IMR-90 (cell line): ENCODE data around the gene ZSCAN30. TPM values are rescaled to one million over a fixed set of nuclear protein-coding genes. Genes with fewer than 3 reads are reported as not detected.

ENCODE experiments used
- ATAC-seq: fragments of 200-7000 bp; cut with Tn5 transposase; 2 replicates; pipeline ENCODE4 v1.9.1; 2020; ENCODE audit warnings: low read depth, mild to moderate bottlenecking, moderate library complexity
- BruUV-seq: library from RNA; stranded (reverse); fragments of 400-500 nt; replicated peaks from 2 replicates; lab custom pipeline; 2021; lab: Mats Ljungman, UMichigan
- CTCF ChIA-PET: fragments of 300-600 bp; formaldehyde crosslinking; extraction: SDS; loops from one replicate; lab custom pipeline; 2021; ENCODE audit warnings: antibody characterized with exemption; lab: Yijun Ruan, JAX
- POLR2A ChIA-PET: fragments of 300-600 bp; sonication (Branson Sonifier 250); formaldehyde crosslinking; loops from one replicate; lab custom pipeline; 2022; ENCODE audit warnings: antibody characterized with exemption; ENCODE audit not compliant: unreplicated experiment; lab: Charles Lee
- DNase-seq: peaks from one replicate; pipeline ENCODE4 v3.0.0; 2013
- H2AFZ ChIP-seq: replicated peaks from 2 replicates; pipeline ENCODE3; 2013; ENCODE audit warnings: low read length, mild to moderate bottlenecking; ENCODE audit not compliant: poor library complexity
- H2AK5ac ChIP-seq: 2 replicates; pipeline ENCODE4 v1.6.1; 2013; ENCODE audit warnings: low read depth, low read length, inconsistent platforms
- H2AK9ac ChIP-seq: replicated peaks from 2 replicates; pipeline ENCODE3; 2013; ENCODE audit warnings: mild to moderate bottlenecking, low read depth, low read length, moderate library complexity; ENCODE audit not compliant: poor library complexity
- H2BK120ac ChIP-seq: 2 replicates; pipeline ENCODE4 v1.6.1; 2013; ENCODE audit warnings: low read depth, low read length, inconsistent platforms
- H2BK15ac ChIP-seq: 3 replicates; pipeline ENCODE4 v1.6.1; 2013; ENCODE audit warnings: low read depth, low read length, inconsistent platforms
- H2BK20ac ChIP-seq: 2 replicates; pipeline ENCODE4 v1.6.1; 2013; ENCODE audit warnings: low read depth, mild to moderate bottlenecking, inconsistent platforms, low read length, moderate library complexity
- H2BK5ac ChIP-seq: 2 replicates; pipeline ENCODE4 v1.6.1; 2013; ENCODE audit warnings: mild to moderate bottlenecking, low read depth, low read length, inconsistent platforms; ENCODE audit not compliant: poor library complexity, severe bottlenecking
- H3K14ac ChIP-seq: replicated peaks from 2 replicates; pipeline ENCODE4 v1.6.1; 2013; ENCODE audit warnings: low read depth, low read length, inconsistent platforms
- H3K18ac ChIP-seq: 2 replicates; pipeline ENCODE4 v1.6.1; 2013; ENCODE audit warnings: low read depth, low read length, control low read depth
- H3K23ac ChIP-seq: 2 replicates; pipeline ENCODE4 v1.6.1; 2013; ENCODE audit warnings: low read depth, low read length, inconsistent platforms
- H3K27ac ChIP-seq: 2 replicates; pipeline ENCODE4 v1.5.1; 2013; ENCODE audit warnings: mild to moderate bottlenecking, control low read depth, low read length; ENCODE audit not compliant: insufficient read depth
- H3K27me3 ChIP-seq: 2 replicates; pipeline ENCODE4 v1.6.1; 2013; ENCODE audit warnings: low read length; ENCODE audit not compliant: control insufficient read depth, insufficient read depth
- H3K36me3 ChIP-seq: 2 replicates; pipeline ENCODE4 v1.6.1; 2013; ENCODE audit warnings: low read length, mixed read lengths; ENCODE audit not compliant: control insufficient read depth, insufficient read depth
- H3K4ac ChIP-seq: 2 replicates; pipeline ENCODE4 v1.6.1; 2013; ENCODE audit warnings: low read depth, low read length, inconsistent platforms
- H3K4me1 ChIP-seq: 2 replicates; pipeline ENCODE4 v1.6.1; 2013; ENCODE audit warnings: low read length, mixed read lengths; ENCODE audit not compliant: control insufficient read depth, insufficient read depth
- H3K4me2 ChIP-seq: 2 replicates; pipeline ENCODE4 v1.6.1; 2013; ENCODE audit warnings: low read depth, mild to moderate bottlenecking, control low read depth, low read length, moderate library complexity
- H3K4me3 ChIP-seq: 2 replicates; pipeline ENCODE4 v1.5.1; 2013; ENCODE audit warnings: low read depth, mild to moderate bottlenecking, control low read depth, low read length, moderate library complexity; ENCODE audit not compliant: insufficient read depth
- H3K56ac ChIP-seq: 2 replicates; pipeline ENCODE4 v1.6.1; 2013; ENCODE audit warnings: low read length, inconsistent platforms; ENCODE audit not compliant: insufficient read depth; ENCODE audit errors: extremely low read depth
- H3K79me1 ChIP-seq, 2 experiments: 2 replicates each; pipeline ENCODE4 v1.6.1; 2013; ENCODE audit warnings: low read length in 2 of 2, inconsistent platforms in 1 of 2, low read depth in 1 of 2
- H3K9ac ChIP-seq: 2 replicates; pipeline ENCODE4 v1.6.1; 2013; ENCODE audit warnings: low read depth, low read length, control low read depth
- H3K9me1 ChIP-seq: 2 replicates; pipeline ENCODE4 v1.6.1; 2013; ENCODE audit warnings: low read length, inconsistent platforms; ENCODE audit not compliant: insufficient read depth
- H3K9me3 ChIP-seq: 2 replicates; pipeline ENCODE4 v1.6.1; 2013; ENCODE audit warnings: low read length; ENCODE audit not compliant: control insufficient read depth, insufficient read depth
- H4K20me1 ChIP-seq: 2 replicates; pipeline ENCODE4 v1.6.1; 2013; ENCODE audit warnings: low read length, inconsistent platforms; ENCODE audit not compliant: insufficient read depth
- H4K5ac ChIP-seq: 2 replicates; pipeline ENCODE4 v1.6.1; 2013; ENCODE audit warnings: mild to moderate bottlenecking, low read depth, low read length, control low read depth
- H4K8ac ChIP-seq, 2 experiments: 2 replicates each; pipeline ENCODE4 v1.6.1; 2013; ENCODE audit warnings: low read depth in 2 of 2, low read length in 2 of 2, control low read depth in 1 of 2, inconsistent platforms in 1 of 2
- H4K91ac ChIP-seq: 2 replicates; pipeline ENCODE4 v1.6.1; 2013; ENCODE audit warnings: low read depth, low read length, inconsistent platforms; ENCODE audit not compliant: insufficient read depth
- CEBPB ChIP-seq: IDR thresholded peaks from 2 replicates; pipeline ENCODE4 v1.6.1; 2012; ENCODE audit warnings: low read depth, low read length, improper control_type of control experiment
- CHD1 ChIP-seq: IDR thresholded peaks from 2 replicates; pipeline ENCODE4 v1.6.1; 2012; ENCODE audit warnings: low read depth, low read length, improper control_type of control experiment
- FOS ChIP-seq: fragments of 150-350 bp; IDR thresholded peaks from 2 replicates; pipeline ENCODE4 v1.6.1; 2016; ENCODE audit warnings: low read depth, low read length
- MAZ ChIP-seq: IDR thresholded peaks from 2 replicates; pipeline ENCODE4 v1.6.1; 2012; ENCODE audit warnings: low read depth, mild to moderate bottlenecking, low read length, improper control_type of control experiment, moderate library complexity, borderline replicate concordance
- NFE2L2 ChIP-seq: fragments of 150-350 bp; IDR thresholded peaks from 2 replicates; pipeline ENCODE4 v1.6.1; 2016; ENCODE audit warnings: low read depth, mild to moderate bottlenecking, low read length
- POLR2A ChIP-seq: IDR thresholded peaks from 2 replicates; pipeline ENCODE4 v1.6.1; 2012; ENCODE audit warnings: mild to moderate bottlenecking, low read depth, low read length
- RAD21 ChIP-seq: IDR thresholded peaks from 2 replicates; pipeline ENCODE4 v1.6.1; 2012; ENCODE audit warnings: low read length, improper control_type of control experiment
- RCOR1 ChIP-seq: IDR thresholded peaks from 2 replicates; pipeline ENCODE4 v1.6.1; 2012; ENCODE audit warnings: mild to moderate bottlenecking, low read length, improper control_type of control experiment; ENCODE audit not compliant: insufficient replicate concordance
- RFX5 ChIP-seq: IDR thresholded peaks from 2 replicates; pipeline ENCODE4 v1.8.0; 2012; ENCODE audit warnings: low read depth, mild to moderate bottlenecking, low read length, moderate library complexity
- SMC3 ChIP-seq: fragments of 150-350 bp; IDR thresholded peaks from 2 replicates; pipeline ENCODE4 v1.6.1; 2016; ENCODE audit warnings: low read depth, mild to moderate bottlenecking, antibody characterized with exemption, low read length, moderate library complexity
- WGBS, 2 experiments: methylation state at CpG; one replicate each; pipeline versions ENCODE4 v1.1.5 to v1.1.7; 2013; ENCODE audit warnings: missing lambda C conversion rate in 2 of 2; ENCODE audit not compliant: insufficient read length in 1 of 2; ENCODE audit errors: extremely low coverage in 2 of 2; 5-methylcytosine and 5-hydroxymethylcytosine counted together
- dilution Hi-C: fragments of 300-500 bp; cut with HindIII; formaldehyde crosslinking; loops from one replicate; pipeline ENCODE4 v1.14.3; 2018; ENCODE audit warnings: low sequenced_read_pairs; ENCODE audit not compliant: unreplicated experiment
- in situ Hi-C: fragments of 300-500 bp; cut with MboI; formaldehyde crosslinking; loops from 3 replicates; pipeline ENCODE4 v1.14.3; 2019; ENCODE audit warnings: low sequenced_read_pairs, inconsistent platforms, mixed read lengths
- intact Hi-C: fragments of 100-400 bp; cut with micrococcal nuclease; formaldehyde crosslinking; loops from 2 replicates; pipeline ENCODE4 v1.10.0; 2022
- polyA plus RNA-seq, 3 experiments: library from polyadenylated mRNA; depleted of rRNA; stranded (reverse); fragments of >200 nt; gene quantifications; 2 replicates each; pipeline ENCODE4 v1.2.3, GENCODE V29; 2012; ENCODE audit warnings: low replicate concordance in 1 of 3
- total RNA-seq: library from RNA; depleted of rRNA; stranded (reverse); fragments of >200 nt; gene quantifications from 2 replicates; pipeline ENCODE4 v1.2.3, GENCODE V29; 2012
- TF ChIP-seq, protein P1 (sequence below): fragments of 150-350 bp; IDR thresholded peaks from 2 replicates; pipeline ENCODE4 v1.6.1; 2016; ENCODE audit warnings: low read depth, mild to moderate bottlenecking, low read length, moderate library complexity, borderline replicate concordance
- TF ChIP-seq, protein P2 (sequence below): conservative IDR thresholded peaks from 2 replicates; pipeline ENCODE4 v1.5.1; 2012; ENCODE audit warnings: mild to moderate bottlenecking, low read depth, low read length, improper control_type of control experiment

ZSCAN30 gene
- total and polyA plus RNA-seq, 2 of the 4 experiments (the other 2 are of a cell fraction), result 9.9 to 17.7 TPM

DNA sequence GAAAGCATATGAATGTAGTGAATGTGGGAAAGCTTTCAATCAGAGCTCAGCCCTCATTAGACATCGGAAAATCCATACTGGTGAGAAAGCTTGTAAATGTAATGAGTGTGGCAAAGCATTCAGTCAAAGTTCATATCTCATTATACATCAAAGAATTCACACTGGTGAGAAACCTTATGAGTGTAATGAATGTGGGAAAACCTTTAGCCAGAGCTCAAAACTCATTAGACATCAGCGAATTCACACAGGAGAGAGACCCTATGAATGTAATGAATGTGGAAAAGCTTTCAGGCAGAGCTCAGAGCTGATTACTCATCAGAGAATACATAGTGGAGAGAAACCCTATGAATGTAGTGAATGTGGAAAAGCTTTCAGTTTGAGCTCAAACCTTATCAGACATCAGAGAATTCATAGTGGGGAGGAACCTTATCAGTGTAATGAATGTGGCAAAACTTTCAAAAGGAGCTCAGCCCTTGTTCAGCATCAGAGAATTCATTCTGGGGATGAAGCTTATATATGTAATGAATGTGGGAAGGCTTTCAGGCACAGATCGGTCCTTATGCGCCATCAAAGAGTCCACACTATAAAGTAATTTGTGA, 44.2 kb downstream of the ZSCAN30 start:
- DNase-seq (no peak), ATAC-seq (no peak)
- dilution Hi-C loops (no loop called here), in situ Hi-C loops (loop anchor here (25.0 kb wide), 1 partner anchor 716 kb away; the partner anchor contains the start of gene RMP24), intact Hi-C loops (no loop called here)
- H3K23ac ChIP-seq, result no peak overlapping the region
- no peaks in the 10 kb centered on the region for H3K27me3 ChIP-seq
- peaks cover 39% of the 10 kb centered on the region for H3K9me3 ChIP-seq
- no peak overlapping the region for H2BK5ac ChIP-seq
- no peak overlapping the region for H2AFZ ChIP-seq
- ChIA-PET POLR2A (no interaction called here), CTCF (no interaction called here)
- TF ChIP-seq CHD1, result no peak
- no peak for TF ChIP-seq RFX5
- TF ChIP-seq MAZ, result no peak
- TF ChIP-seq, protein P1, sequence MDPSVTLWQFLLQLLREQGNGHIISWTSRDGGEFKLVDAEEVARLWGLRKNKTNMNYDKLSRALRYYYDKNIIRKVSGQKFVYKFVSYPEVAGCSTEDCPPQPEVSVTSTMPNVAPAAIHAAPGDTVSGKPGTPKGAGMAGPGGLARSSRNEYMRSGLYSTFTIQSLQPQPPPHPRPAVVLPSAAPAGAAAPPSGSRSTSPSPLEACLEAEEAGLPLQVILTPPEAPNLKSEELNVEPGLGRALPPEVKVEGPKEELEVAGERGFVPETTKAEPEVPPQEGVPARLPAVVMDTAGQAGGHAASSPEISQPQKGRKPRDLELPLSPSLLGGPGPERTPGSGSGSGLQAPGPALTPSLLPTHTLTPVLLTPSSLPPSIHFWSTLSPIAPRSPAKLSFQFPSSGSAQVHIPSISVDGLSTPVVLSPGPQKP, result no peak
- no peak for TF ChIP-seq NFE2L2
- TF ChIP-seq, protein P2, sequence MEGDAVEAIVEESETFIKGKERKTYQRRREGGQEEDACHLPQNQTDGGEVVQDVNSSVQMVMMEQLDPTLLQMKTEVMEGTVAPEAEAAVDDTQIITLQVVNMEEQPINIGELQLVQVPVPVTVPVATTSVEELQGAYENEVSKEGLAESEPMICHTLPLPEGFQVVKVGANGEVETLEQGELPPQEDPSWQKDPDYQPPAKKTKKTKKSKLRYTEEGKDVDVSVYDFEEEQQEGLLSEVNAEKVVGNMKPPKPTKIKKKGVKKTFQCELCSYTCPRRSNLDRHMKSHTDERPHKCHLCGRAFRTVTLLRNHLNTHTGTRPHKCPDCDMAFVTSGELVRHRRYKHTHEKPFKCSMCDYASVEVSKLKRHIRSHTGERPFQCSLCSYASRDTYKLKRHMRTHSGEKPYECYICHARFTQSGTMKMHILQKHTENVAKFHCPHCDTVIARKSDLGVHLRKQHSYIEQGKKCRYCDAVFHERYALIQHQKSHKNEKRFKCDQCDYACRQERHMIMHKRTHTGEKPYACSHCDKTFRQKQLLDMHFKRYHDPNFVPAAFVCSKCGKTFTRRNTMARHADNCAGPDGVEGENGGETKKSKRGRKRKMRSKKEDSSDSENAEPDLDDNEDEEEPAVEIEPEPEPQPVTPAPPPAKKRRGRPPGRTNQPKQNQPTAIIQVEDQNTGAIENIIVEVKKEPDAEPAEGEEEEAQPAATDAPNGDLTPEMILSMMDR, result no peak
- no peak for TF ChIP-seq RCOR1
- no peak for TF ChIP-seq FOS
- TF ChIP-seq CEBPB, result no peak
- no peak for TF ChIP-seq RAD21
- no peak for TF ChIP-seq SMC3
- TF ChIP-seq POLR2A, result no peak
- H2BK20ac ChIP-seq, result no peak overlapping the region
- H3K9ac ChIP-seq, result no peak overlapping the region
- H2AK9ac ChIP-seq, result no peak overlapping the region
- no peak overlapping the region for H4K91ac ChIP-seq
- H3K18ac ChIP-seq, result no peak overlapping the region
- no CpG with 5 or more reads among the region's 4 CpGs for WGBS, 2 experiments
- H3K4ac ChIP-seq, result no peak overlapping the region
- H3K4me2 ChIP-seq, result no peak overlapping the region
- no peak overlapping the region for H2BK120ac ChIP-seq
- H3K14ac ChIP-seq, result no peak overlapping the region
- peaks cover 8 to 10% of the 10 kb centered on the region in 2 experiments for H3K79me1 ChIP-seq
- BruUV-seq, result no TSS peak
- no peaks in the 10 kb centered on the region for H3K4me1 ChIP-seq
- no peaks in the 10 kb centered on the region for H3K9me1 ChIP-seq
- no peak overlapping the region for H3K4me3 ChIP-seq
- H4K20me1 ChIP-seq, result no peaks in the 10 kb centered on the region
- no peak overlapping the region for H4K8ac ChIP-seq
- H2BK15ac ChIP-seq, result no peak overlapping the region
- H4K5ac ChIP-seq, result no peak overlapping the region
- no peak overlapping the region for H2AK5ac ChIP-seq
- H3K56ac ChIP-seq, result no peak overlapping the region
- no peak overlapping the region for H3K27ac ChIP-seq
- peaks cover 56% of the 10 kb centered on the region for H3K36me3 ChIP-seq
